Prostate gland (tissue), 2 donors: Measurements from ENCODE around the gene PABPN1L. TPM values are rescaled to one million over a fixed set of nuclear protein-coding genes. Genes with fewer than 3 reads are reported as not detected.

Experiments
- DNase-seq: peaks from one replicate; pipeline ENCODE4 v3.0.0-alpha.2; 2019; ENCODE audit warnings: low spot score
- H3K27ac ChIP-seq, 2 donors: fragments of 200-600 bp; sonication (generic); 2 replicates each; pipeline ENCODE4 v1.5.1; 2017 to 2019
- H3K27me3 ChIP-seq: fragments of 200-600 bp; sonication (generic); replicated peaks from 2 replicates; pipeline ENCODE4 v1.5.1; 2019; ENCODE audit not compliant: insufficient read depth
- H3K36me3 ChIP-seq, 2 donors: fragments of 200-600 bp; sonication (generic); 1 replicate in 1 of 2; 2 replicates in 1 of 2; pipeline versions ENCODE4 v1.5.1 to v1.8.1; 2017 to 2019
- H3K4me1 ChIP-seq: fragments of 200-600 bp; sonication (generic); replicated peaks from 2 replicates; pipeline ENCODE4 v1.5.1; 2019
- H3K4me3 ChIP-seq, 2 donors: fragments of 200-600 bp; sonication (generic); 2 replicates each; pipeline ENCODE4 v1.5.1; 2017 to 2019
- H3K9me3 ChIP-seq: fragments of 200-600 bp; sonication (generic); 2 replicates; pipeline ENCODE4 v1.5.1; 2017
- CTCF ChIP-seq, 4 experiments: fragments of 200-600 bp in 2 of 4; fragments of 450-650 bp in 2 of 4; sonication (generic) in 2 of 4; IDR thresholded peaks; 1 replicate in 3 of 4; 2 replicates in 1 of 4; pipeline ENCODE4 v1.5.1; 2016 to 2019; ENCODE audit warnings: antibody characterized with exemption in 4 of 4, mild to moderate bottlenecking in 2 of 4, moderate library complexity in 2 of 4
- POLR2A ChIP-seq: fragments of 450-650 bp; IDR thresholded peaks from one replicate; pipeline ENCODE4 v1.6.1; 2016; ENCODE audit warnings: antibody characterized with exemption, mild to moderate bottlenecking
- POLR2AphosphoS5 ChIP-seq: sonication (generic); formaldehyde crosslinking; IDR thresholded peaks from one replicate; pipeline ENCODE4 v1.6.1; 2017; ENCODE audit warnings: antibody characterized with exemption
- WGBS: methylation state at CpG from one replicate; pipeline ENCODE4 v1.1.5; 2018; 5-methylcytosine and 5-hydroxymethylcytosine counted together
- intact Hi-C: fragments of 100-400 bp; cut with DNase I; formaldehyde crosslinking; loops from one replicate; pipeline ENCODE4 v1.14.2; 2022
- total RNA-seq, 2 donors: library from RNA; depleted of rRNA; stranded (reverse); fragments of >200 nt; gene quantifications; one replicate each; pipeline ENCODE4 v1.1.0, GENCODE V29; 2016

PABPN1L gene
- total RNA-seq, 2 donors from 2014 or later = 4.1 TPM; not detected in 1

- peaks cover 3% of the 10 kb centered on the region for H3K4me1 ChIP-seq
- no peak overlapping the region for H3K4me3 ChIP-seq
- intact Hi-C loops = loop anchor here (5.0 kb wide), 1 partner anchor 362 kb away; the partner anchor contains the start of gene ZNF778
- no peaks in the 10 kb centered on the region for H3K9me3 ChIP-seq
- 92% methylated on average over 8 of the region's 8 CpGs for WGBS
- DNase-seq = no peak
- TF ChIP-seq POLR2AphosphoS5 (no peak), CTCF (IDR thresholded peaks at IDR 0.05) (no peak)
- no peaks in the 10 kb centered on the region for H3K27me3 ChIP-seq
- H3K27ac ChIP-seq = no peak overlapping the region
- peaks cover 0 to 4% of the 10 kb centered on the region in 2 donors for H3K36me3 ChIP-seq
Measured at GRCh38 chr16:88855176-88855575, 11.3 kb downstream of the PABPN1L start.

- H3K4me3 ChIP-seq = no peak overlapping the region
- peaks cover 3% of the 10 kb centered on the region for H3K4me1 ChIP-seq
- intact Hi-C loops = loop anchor here (5.0 kb wide), 1 partner anchor 363 kb away; the partner anchor contains the start of gene ZNF778
- H3K36me3 ChIP-seq = no peaks in the 10 kb centered on the region
- DNase-seq = no peak
- TF ChIP-seq POLR2A (no peak), POLR2AphosphoS5 (no peak), CTCF (IDR thresholded peaks at IDR 0.05) (no peak)
- H3K27ac ChIP-seq = no peak overlapping the region
- H3K27me3 ChIP-seq = no peaks in the 10 kb centered on the region
- 70% methylated on average over 16 of the region's 20 CpGs for WGBS
- H3K9me3 ChIP-seq = no peaks in the 10 kb centered on the region
Measured at GRCh38 chr16:88854306-88855111, 12.0 kb downstream of the PABPN1L start.

GRCh38 chr16:88853325-88853941, 13.0 kb downstream of the PABPN1L start:
- Histone ChIP-seq H3K27ac (no peak overlapping the region), H3K36me3 (no peaks in the 10 kb centered on the region), H3K27me3 (no peaks in the 10 kb centered on the region), H3K4me1 (peaks cover 3% of the 10 kb centered on the region), H3K4me3 (no peak overlapping the region), H3K9me3 (no peaks in the 10 kb centered on the region)
- no peak for TF ChIP-seq POLR2AphosphoS5
- 76% methylated on average over 17 of the region's 17 CpGs for WGBS
- no peak for DNase-seq
- intact Hi-C loops = no loop called here

- DNase-seq = no peak
- WGBS = 94% methylated on average over 19 of the region's 19 CpGs
- H3K4me1 ChIP-seq = no peaks in the 10 kb centered on the region
- TF ChIP-seq POLR2A (no peak), POLR2AphosphoS5 (no peak), CTCF (IDR thresholded peaks at IDR 0.05) (no peak)
- H3K27ac ChIP-seq = no peak overlapping the region
- H3K9me3 ChIP-seq = no peaks in the 10 kb centered on the region
- H3K27me3 ChIP-seq = no peaks in the 10 kb centered on the region
- no peak overlapping the region for H3K4me3 ChIP-seq
- intact Hi-C loops = no loop called here
- H3K36me3 ChIP-seq = no peaks in the 10 kb centered on the region
Measured at GRCh38 chr16:88851616-88852015, 14.8 kb downstream of the PABPN1L start.

GRCh38 chr16:88850531-88851199, 15.8 kb downstream of the PABPN1L start:
- no peak for DNase-seq
- intact Hi-C loops = no loop called here
- H3K36me3 ChIP-seq = no peaks in the 10 kb centered on the region
- no peaks in the 10 kb centered on the region for H3K4me1 ChIP-seq
- no peaks in the 10 kb centered on the region for H3K9me3 ChIP-seq
- H3K27ac ChIP-seq = no peak overlapping the region
- WGBS = 89% methylated on average over 30 of the region's 33 CpGs
- H3K4me3 ChIP-seq = no peak overlapping the region
- TF ChIP-seq POLR2AphosphoS5 = no peak
- TF ChIP-seq CTCF (IDR thresholded peaks at IDR 0.05) = no peak
- TF ChIP-seq POLR2A = no peak
- H3K27me3 ChIP-seq = no peaks in the 10 kb centered on the region
